GM12873 (cell line): ENCODE measurements around the gene SH3PXD2A.

Source experiments
- CTCF ChIP-seq: IDR thresholded peaks from 2 replicates; pipeline ENCODE4 v1.5.1; 2012; ENCODE audit warnings: low read depth, mild to moderate bottlenecking, moderate library complexity, low read length, control low read depth; ENCODE audit not compliant: insufficient read depth; ENCODE audit errors: missing control alignments

The SH3PXD2A gene

GRCh38 chr10:103547391-103547946 lies 307.9 kb downstream of the SH3PXD2A start:
- no peak for TF ChIP-seq CTCF

- no peak for TF ChIP-seq CTCF
Measured at GRCh38 chr10:103546401-103546800, 309.0 kb downstream of the SH3PXD2A start.

- no peak for TF ChIP-seq CTCF
Measured at GRCh38 chr10:103545771-103546281, 309.6 kb downstream of the SH3PXD2A start.

- no peak for TF ChIP-seq CTCF
Measured at GRCh38 chr10:103545366-103545765, 310.0 kb downstream of the SH3PXD2A start.

GRCh38 chr10:103544657-103545310 lies 310.6 kb downstream of the SH3PXD2A start:
- TF ChIP-seq CTCF, result no peak
